WTC11 (cell line): ENCODE results near the gene CEP68. TPM values are rescaled to one million over a fixed set of nuclear protein-coding genes. Genes with fewer than 3 reads are reported as not detected.

ENCODE experiments used
- ATAC-seq: fragments of 200-7000 bp; cut with Tn5 transposase; 2 replicates; pipeline ENCODE4 v1.10.0; 2021; ENCODE audit warnings: mild to moderate bottlenecking, moderate library complexity
- CTCF ChIA-PET: fragments of 300-600 bp; sonication (Branson Sonifier 250); formaldehyde crosslinking; loops from one replicate; lab custom pipeline; 2021; ENCODE audit warnings: antibody characterized with exemption; lab: Charles Lee
- POLR2A ChIA-PET: fragments of 350-600 bp; sonication (Branson Sonifier 250); formaldehyde crosslinking; loops from one replicate; lab custom pipeline; 2021; ENCODE audit warnings: antibody characterized with exemption; lab: Charles Lee
- DNase-seq: peaks from one replicate; pipeline ENCODE4 v3.0.0; 2021; ENCODE audit warnings: low spot score
- H3K27ac Mint-ChIP-seq: 2 replicates; pipeline ENCODE4 v1.8.0; 2021; ENCODE audit warnings: mixed read lengths
- H3K27me3 Mint-ChIP-seq: 2 replicates; pipeline ENCODE4 v1.8.0; 2021; ENCODE audit warnings: low read depth, mild to moderate bottlenecking, moderate library complexity, mixed read lengths
- H3K36me3 Mint-ChIP-seq: 2 replicates; pipeline ENCODE4 v1.8.0; 2021; ENCODE audit warnings: mixed read lengths
- H3K4me1 Mint-ChIP-seq: 2 replicates; pipeline ENCODE4 v1.8.0; 2022; ENCODE audit warnings: mixed read lengths
- H3K4me3 Mint-ChIP-seq: 2 replicates; pipeline ENCODE4 v1.8.0; 2021; ENCODE audit warnings: mild to moderate bottlenecking, moderate library complexity, mixed read lengths
- H3K9me3 Mint-ChIP-seq: 2 replicates; pipeline ENCODE4 v1.8.0; 2021; ENCODE audit warnings: mixed read lengths
- ATF2 ChIP-seq: sonication (generic); formaldehyde crosslinking; IDR thresholded peaks from 2 replicates; pipeline ENCODE4 v1.8.1; 2022; ENCODE audit warnings: low read depth, missing genetic modification reagents, borderline replicate concordance
- ATF6 ChIP-seq: sonication (generic); formaldehyde crosslinking; IDR thresholded peaks from 2 replicates; pipeline ENCODE4 v1.8.1; 2023; ENCODE audit warnings: mild to moderate bottlenecking, missing genetic modification reagents
- CBFB ChIP-seq: sonication (generic); formaldehyde crosslinking; IDR thresholded peaks from 2 replicates; pipeline ENCODE4 v1.8.1; 2022; ENCODE audit warnings: mild to moderate bottlenecking, low read depth, missing genetic modification reagents
- E2F4 ChIP-seq: sonication (generic); formaldehyde crosslinking; IDR thresholded peaks from 2 replicates; pipeline ENCODE4 v1.8.1; 2022; ENCODE audit warnings: low read depth, mild to moderate bottlenecking, moderate library complexity, missing genetic modification reagents, borderline replicate concordance
- EMX1 ChIP-seq: fragments of 250-450 bp; sonication (Bioruptor Pico); IDR thresholded peaks from 2 replicates; pipeline ENCODE4 v1.8.0; 2021; ENCODE audit warnings: mild to moderate bottlenecking
- FOXK1 ChIP-seq: sonication (generic); formaldehyde crosslinking; IDR thresholded peaks from 2 replicates; pipeline ENCODE4 v1.8.0; 2022; ENCODE audit warnings: mild to moderate bottlenecking, moderate library complexity, missing genetic modification reagents
- PRRX2 ChIP-seq: fragments of 250-450 bp; sonication (Bioruptor Pico); IDR thresholded peaks from 2 replicates; pipeline ENCODE4 v1.8.0; 2021; ENCODE audit warnings: mild to moderate bottlenecking
- RELA ChIP-seq: sonication (generic); formaldehyde crosslinking; IDR thresholded peaks from 2 replicates; pipeline ENCODE4 v1.8.1; 2022; ENCODE audit warnings: missing genetic modification reagents, mild to moderate bottlenecking, borderline replicate concordance
- RORB ChIP-seq: fragments of 250-450 bp; sonication (Bioruptor Pico); IDR thresholded peaks from 2 replicates; pipeline ENCODE4 v1.9.0; 2021; ENCODE audit warnings: mild to moderate bottlenecking
- SMAD4 ChIP-seq: sonication (generic); formaldehyde crosslinking; IDR thresholded peaks from 2 replicates; pipeline ENCODE4 v1.8.0; 2022; ENCODE audit warnings: mild to moderate bottlenecking, missing genetic modification reagents
- TCF7 ChIP-seq: sonication (generic); formaldehyde crosslinking; IDR thresholded peaks from 2 replicates; pipeline ENCODE4 v1.8.0; 2022; ENCODE audit warnings: mild to moderate bottlenecking, low read depth, missing genetic modification reagents, moderate library complexity
- ZBTB21 ChIP-seq: sonication (generic); formaldehyde crosslinking; IDR thresholded peaks from 2 replicates; pipeline ENCODE4 v1.8.1; 2023; ENCODE audit warnings: mild to moderate bottlenecking, missing genetic modification reagents, borderline replicate concordance
- ZMAT4 ChIP-seq: fragments of 250-450 bp; sonication (Bioruptor Pico); IDR thresholded peaks from 2 replicates; pipeline ENCODE4 v1.9.0; 2021; ENCODE audit warnings: mild to moderate bottlenecking
- ZNF219 ChIP-seq: sonication (generic); formaldehyde crosslinking; IDR thresholded peaks from 2 replicates; pipeline ENCODE4 v1.8.0; 2023; ENCODE audit warnings: missing genetic modification reagents, mild to moderate bottlenecking, borderline replicate concordance
- ZNF232 ChIP-seq: sonication (generic); formaldehyde crosslinking; IDR thresholded peaks from 2 replicates; pipeline ENCODE4 v1.8.0; 2022; ENCODE audit warnings: mild to moderate bottlenecking, missing genetic modification reagents
- ZNF263 ChIP-seq: sonication (generic); formaldehyde crosslinking; IDR thresholded peaks from 2 replicates; pipeline ENCODE4 v1.8.1; 2022; ENCODE audit warnings: low read depth, mild to moderate bottlenecking, moderate library complexity, missing genetic modification reagents
- ZNF317 ChIP-seq: sonication (generic); formaldehyde crosslinking; IDR thresholded peaks from 2 replicates; pipeline ENCODE4 v1.8.1; 2023; ENCODE audit warnings: low read depth, mild to moderate bottlenecking, moderate library complexity, missing genetic modification reagents, borderline replicate concordance
- ZNF416 ChIP-seq: fragments of 250-450 bp; sonication (Bioruptor Pico); IDR thresholded peaks from 2 replicates; pipeline ENCODE4 v1.9.0; 2021; ENCODE audit warnings: mild to moderate bottlenecking, inconsistent platforms
- total RNA-seq: library from RNA; stranded (reverse); gene quantifications from 3 replicates; pipeline ENCODE4 v1.2.3, GENCODE V29; 2021
- TF ChIP-seq, protein P1 (sequence below): fragments of 250-450 bp; sonication (Bioruptor Pico); IDR thresholded peaks from 2 replicates; pipeline ENCODE4 v1.9.0; 2021; ENCODE audit warnings: mild to moderate bottlenecking
- TF ChIP-seq, protein P2 (sequence below): sonication (generic); formaldehyde crosslinking; IDR thresholded peaks from 2 replicates; pipeline ENCODE4 v1.8.1; 2022; ENCODE audit warnings: mild to moderate bottlenecking, moderate library complexity, missing genetic modification reagents

The CEP68 gene
- total RNA-seq, 1 experiment from 2014 or later = 16.7 TPM

GRCh38 chr2:65039640-65040039 is 16.6 kb upstream of the CEP68 start:
- ChIA-PET POLR2A (no interaction called here), CTCF (interaction anchor here (0.9 to 2.4 kb wide), 3 partner anchors 22 to 122 kb away, joined by 3 to 19 read pairs (median 6); no protein-coding TSS in a partner anchor)
- ATAC-seq = no peak
- H3K4me3 Mint-ChIP-seq = no peak overlapping the region
- H3K27me3 Mint-ChIP-seq = no peaks in the 10 kb centered on the region
- peaks cover 6% of the 10 kb centered on the region for H3K9me3 Mint-ChIP-seq
- H3K36me3 Mint-ChIP-seq = peaks cover 33% of the 10 kb centered on the region
- H3K4me1 Mint-ChIP-seq = peaks cover 28% of the 10 kb centered on the region
- no peak for TF ChIP-seq EMX1
- TF ChIP-seq FOXK1 = no peak
- TF ChIP-seq TCF7 = no peak
- TF ChIP-seq ZBTB21 (CRISPR knock-in tag) = no peak
- no peak for TF ChIP-seq PRRX2
- TF ChIP-seq ZNF219 (CRISPR knock-in tag) = no peak
- TF ChIP-seq ZNF416 (CRISPR knock-in tag) = no peak
- TF ChIP-seq ZNF263 (CRISPR knock-in tag) = no peak
- TF ChIP-seq CBFB = no peak
- TF ChIP-seq ATF6 (CRISPR knock-in tag) = no peak
- no peak for TF ChIP-seq ATF2
- no peak for TF ChIP-seq ZMAT4 (CRISPR knock-in tag)
- no peak for TF ChIP-seq E2F4 (CRISPR knock-in tag)
- TF ChIP-seq, protein P1, sequence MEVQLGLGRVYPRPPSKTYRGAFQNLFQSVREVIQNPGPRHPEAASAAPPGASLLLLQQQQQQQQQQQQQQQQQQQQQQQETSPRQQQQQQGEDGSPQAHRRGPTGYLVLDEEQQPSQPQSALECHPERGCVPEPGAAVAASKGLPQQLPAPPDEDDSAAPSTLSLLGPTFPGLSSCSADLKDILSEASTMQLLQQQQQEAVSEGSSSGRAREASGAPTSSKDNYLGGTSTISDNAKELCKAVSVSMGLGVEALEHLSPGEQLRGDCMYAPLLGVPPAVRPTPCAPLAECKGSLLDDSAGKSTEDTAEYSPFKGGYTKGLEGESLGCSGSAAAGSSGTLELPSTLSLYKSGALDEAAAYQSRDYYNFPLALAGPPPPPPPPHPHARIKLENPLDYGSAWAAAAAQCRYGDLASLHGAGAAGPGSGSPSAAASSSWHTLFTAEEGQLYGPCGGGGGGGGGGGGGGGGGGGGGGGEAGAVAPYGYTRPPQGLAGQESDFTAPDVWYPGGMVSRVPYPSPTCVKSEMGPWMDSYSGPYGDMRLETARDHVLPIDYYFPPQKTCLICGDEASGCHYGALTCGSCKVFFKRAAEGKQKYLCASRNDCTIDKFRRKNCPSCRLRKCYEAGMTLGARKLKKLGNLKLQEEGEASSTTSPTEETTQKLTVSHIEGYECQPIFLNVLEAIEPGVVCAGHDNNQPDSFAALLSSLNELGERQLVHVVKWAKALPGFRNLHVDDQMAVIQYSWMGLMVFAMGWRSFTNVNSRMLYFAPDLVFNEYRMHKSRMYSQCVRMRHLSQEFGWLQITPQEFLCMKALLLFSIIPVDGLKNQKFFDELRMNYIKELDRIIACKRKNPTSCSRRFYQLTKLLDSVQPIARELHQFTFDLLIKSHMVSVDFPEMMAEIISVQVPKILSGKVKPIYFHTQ (CRISPR knock-in tag) = no peak
- no peak for TF ChIP-seq RORB (CRISPR knock-in tag)
- no peak for TF ChIP-seq SMAD4 (CRISPR knock-in tag)
- no peak for TF ChIP-seq ZNF317 (CRISPR knock-in tag)
- no peak for TF ChIP-seq RELA (CRISPR knock-in tag)
- TF ChIP-seq, protein P2, sequence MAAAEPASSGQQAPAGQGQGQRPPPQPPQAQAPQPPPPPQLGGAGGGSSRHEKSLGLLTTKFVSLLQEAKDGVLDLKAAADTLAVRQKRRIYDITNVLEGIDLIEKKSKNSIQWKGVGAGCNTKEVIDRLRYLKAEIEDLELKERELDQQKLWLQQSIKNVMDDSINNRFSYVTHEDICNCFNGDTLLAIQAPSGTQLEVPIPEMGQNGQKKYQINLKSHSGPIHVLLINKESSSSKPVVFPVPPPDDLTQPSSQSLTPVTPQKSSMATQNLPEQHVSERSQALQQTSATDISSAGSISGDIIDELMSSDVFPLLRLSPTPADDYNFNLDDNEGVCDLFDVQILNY (CRISPR knock-in tag) = no peak
- TF ChIP-seq ZNF232 = no peak
- TF ChIP-seq, all 79 proteins: peak for 0
- no peak overlapping the region for H3K27ac Mint-ChIP-seq
- DNase-seq = no peak
